Uterus (tissue), 2 donors: Measurements from ENCODE around the gene MAD1L1.

Source experiments
- POLR2A ChIP-seq, 2 donors: fragments of 450-650 bp; IDR thresholded peaks; one replicate each; pipeline ENCODE4 v1.6.1; 2016; ENCODE audit warnings: antibody characterized with exemption in 2 of 2, mild to moderate bottlenecking in 1 of 2, moderate library complexity in 1 of 2
- TF ChIP-seq, protein P1 (sequence below), 4 experiments: fragments of 200-600 bp in 2 of 4; fragments of 450-650 bp in 2 of 4; sonication (generic) in 2 of 4; IDR thresholded peaks; one replicate each; pipeline ENCODE4 v1.5.1; 2016 to 2019; ENCODE audit warnings: antibody characterized with exemption in 4 of 4, mild to moderate bottlenecking in 2 of 4, moderate library complexity in 1 of 4

DNA sequence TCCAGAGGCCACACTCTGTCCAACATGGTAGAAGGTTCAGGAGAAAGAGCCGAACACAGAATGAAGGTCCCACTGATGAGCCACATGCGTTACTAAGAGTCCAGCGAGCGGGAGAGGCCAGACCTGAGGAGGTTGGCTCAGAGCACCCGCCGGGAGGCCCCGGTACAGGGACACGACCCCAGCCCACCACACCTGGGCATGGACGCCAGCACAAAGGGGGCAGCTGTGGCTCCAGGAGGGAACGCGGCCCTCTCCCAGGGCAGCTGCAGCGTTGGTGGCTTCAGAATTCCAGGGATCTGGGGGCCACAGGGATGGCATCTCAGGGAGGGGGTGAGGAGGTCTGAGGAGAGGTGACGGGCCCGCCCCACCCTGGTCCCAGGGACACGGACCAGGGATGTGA, 280.0 kb downstream of the MAD1L1 start:
- TF ChIP-seq, protein P1, sequence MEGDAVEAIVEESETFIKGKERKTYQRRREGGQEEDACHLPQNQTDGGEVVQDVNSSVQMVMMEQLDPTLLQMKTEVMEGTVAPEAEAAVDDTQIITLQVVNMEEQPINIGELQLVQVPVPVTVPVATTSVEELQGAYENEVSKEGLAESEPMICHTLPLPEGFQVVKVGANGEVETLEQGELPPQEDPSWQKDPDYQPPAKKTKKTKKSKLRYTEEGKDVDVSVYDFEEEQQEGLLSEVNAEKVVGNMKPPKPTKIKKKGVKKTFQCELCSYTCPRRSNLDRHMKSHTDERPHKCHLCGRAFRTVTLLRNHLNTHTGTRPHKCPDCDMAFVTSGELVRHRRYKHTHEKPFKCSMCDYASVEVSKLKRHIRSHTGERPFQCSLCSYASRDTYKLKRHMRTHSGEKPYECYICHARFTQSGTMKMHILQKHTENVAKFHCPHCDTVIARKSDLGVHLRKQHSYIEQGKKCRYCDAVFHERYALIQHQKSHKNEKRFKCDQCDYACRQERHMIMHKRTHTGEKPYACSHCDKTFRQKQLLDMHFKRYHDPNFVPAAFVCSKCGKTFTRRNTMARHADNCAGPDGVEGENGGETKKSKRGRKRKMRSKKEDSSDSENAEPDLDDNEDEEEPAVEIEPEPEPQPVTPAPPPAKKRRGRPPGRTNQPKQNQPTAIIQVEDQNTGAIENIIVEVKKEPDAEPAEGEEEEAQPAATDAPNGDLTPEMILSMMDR (IDR thresholded peaks at IDR 0.05): no peak
- no peak for TF ChIP-seq POLR2A (IDR thresholded peaks at IDR 0.05)
